HepG2 (cell line): ENCODE data around the gene ATAD3A. TPM values are rescaled to one million over a fixed set of nuclear protein-coding genes. Genes with fewer than 3 reads are reported as not detected.

Experiments
- CREB1 ChIP-seq, 2 experiments: fragments of 450-650 bp in 1 of 2; IDR thresholded peaks; 2 replicates each; pipeline ENCODE4 v1.6.1; 2016 to 2017; ENCODE audit warnings: control low read depth in 1 of 2, mild to moderate bottlenecking in 1 of 2, missing compliant biosample characterization in 1 of 2, missing genetic modification characterization in 1 of 2
- ELF4 ChIP-seq: sonication (generic); formaldehyde crosslinking; IDR thresholded peaks from 2 replicates; pipeline ENCODE4 v1.5.0; 2020; ENCODE audit warnings: missing genetic modification reagents, mild to moderate bottlenecking, moderate library complexity, borderline replicate concordance
- ETV5 ChIP-seq: IDR thresholded peaks from 2 replicates; pipeline ENCODE4 v1.6.1; 2018; ENCODE audit warnings: missing biosample characterization, missing genetic modification reagents, inconsistent platforms, borderline replicate concordance
- HNF4A ChIP-seq: sonication (generic); formaldehyde crosslinking; IDR thresholded peaks from 2 replicates; pipeline ENCODE4 v1.4.0; 2020; ENCODE audit warnings: missing genetic modification reagents
- KMT2B ChIP-seq: IDR thresholded peaks from 2 replicates; pipeline ENCODE4 v1.6.1; 2016; ENCODE audit warnings: missing genetic modification reagents, missing compliant biosample characterization
- MED13 ChIP-seq: sonication (generic); formaldehyde crosslinking; IDR thresholded peaks from 2 replicates; pipeline ENCODE4 v1.5.0; 2020; ENCODE audit warnings: missing genetic modification reagents
- MYNN ChIP-seq: sonication (generic); formaldehyde crosslinking; IDR thresholded peaks from 2 replicates; pipeline ENCODE4 v1.4.0; 2020; ENCODE audit warnings: mild to moderate bottlenecking, low read depth, missing genetic modification reagents
- NR2F6 ChIP-seq, 2 experiments: IDR thresholded peaks; 2 replicates each; pipeline ENCODE4 v1.6.1; 2016; ENCODE audit warnings: antibody characterized with exemption in 1 of 2, mild to moderate bottlenecking in 1 of 2
- RXRA ChIP-seq: sonication (generic); formaldehyde crosslinking; IDR thresholded peaks from 2 replicates; pipeline ENCODE4 v1.5.1; 2020; ENCODE audit warnings: missing genetic modification reagents
- SOX6 ChIP-seq, 2 experiments: fragments of 450-650 bp in 1 of 2; sonication (generic) in 1 of 2; formaldehyde crosslinking in 1 of 2; IDR thresholded peaks; 2 replicates each; pipeline versions ENCODE4 v1.4.0 to v1.6.1; 2017 to 2020; ENCODE audit warnings: antibody characterized with exemption in 1 of 2, mild to moderate bottlenecking in 1 of 2, missing genetic modification reagents in 1 of 2
- SRSF1 ChIP-seq: fragments of 200-400 bp; formaldehyde crosslinking; optimal IDR thresholded peaks from 2 replicates; pipeline ENCODE3; 2017; ENCODE audit warnings: mild to moderate bottlenecking, low read depth, low read length, moderate library complexity
- THAP9 ChIP-seq: sonication (generic); formaldehyde crosslinking; IDR thresholded peaks from 2 replicates; pipeline ENCODE4; 2020; ENCODE audit warnings: missing genetic modification reagents, mild to moderate bottlenecking, borderline replicate concordance
- WIZ ChIP-seq: sonication (generic); formaldehyde crosslinking; IDR thresholded peaks from 2 replicates; pipeline ENCODE4 v1.5.1; 2020; ENCODE audit warnings: mild to moderate bottlenecking, missing genetic modification reagents
- ZNF142 ChIP-seq: sonication (generic); formaldehyde crosslinking; IDR thresholded peaks from 2 replicates; pipeline ENCODE4 v1.4.0; 2020; ENCODE audit warnings: missing genetic modification reagents
- ZNF766 ChIP-seq: sonication (generic); formaldehyde crosslinking; IDR thresholded peaks from 2 replicates; pipeline ENCODE4 v1.5.0; 2020; ENCODE audit warnings: missing genetic modification reagents, borderline replicate concordance
- ZNF891 ChIP-seq: sonication (generic); formaldehyde crosslinking; IDR thresholded peaks from 2 replicates; pipeline ENCODE4 v1.5.0; 2020; ENCODE audit warnings: mild to moderate bottlenecking, missing genetic modification reagents
- polyA plus RNA-seq, 8 experiments: library from polyadenylated mRNA; depleted of rRNA in 3 of 8; stranded (reverse) in 7 of 8; unstranded in 1 of 8; fragments of >200 nt; fragmentation: Illumina TruSeq in 4 of 8; extraction: Trizol in 4 of 8; gene quantifications; 2 replicates each; pipeline versions ENCODE4 v1.2.1 to v1.2.3, GENCODE V29; 2011 to 2016; ENCODE audit warnings: low read depth in 4 of 8, missing spikeins in 1 of 8, mixed read lengths in 1 of 8; ENCODE audit not compliant: insufficient read depth in 1 of 8
- total RNA-seq, 5 experiments: library from RNA; depleted of rRNA; stranded (reverse); fragments of >200 nt; fragmentation: Illumina TruSeq; extraction: Trizol; gene quantifications; 2 replicates each; pipeline ENCODE4 v1.2.3, GENCODE V29; 2016; ENCODE audit warnings: low read depth in 1 of 5
- TF ChIP-seq, protein P1 (sequence below): sonication (generic); formaldehyde crosslinking; IDR thresholded peaks from 2 replicates; pipeline ENCODE4 v1.8.1; 2023; ENCODE audit warnings: mild to moderate bottlenecking, missing genetic modification reagents

Gene ATAD3A
- total and polyA plus RNA-seq, 2 of the 13 experiments (the other 11 are each of a cell fraction or from before 2014, with no cell fraction given) = 10.6 to 49.0 TPM

DNA sequence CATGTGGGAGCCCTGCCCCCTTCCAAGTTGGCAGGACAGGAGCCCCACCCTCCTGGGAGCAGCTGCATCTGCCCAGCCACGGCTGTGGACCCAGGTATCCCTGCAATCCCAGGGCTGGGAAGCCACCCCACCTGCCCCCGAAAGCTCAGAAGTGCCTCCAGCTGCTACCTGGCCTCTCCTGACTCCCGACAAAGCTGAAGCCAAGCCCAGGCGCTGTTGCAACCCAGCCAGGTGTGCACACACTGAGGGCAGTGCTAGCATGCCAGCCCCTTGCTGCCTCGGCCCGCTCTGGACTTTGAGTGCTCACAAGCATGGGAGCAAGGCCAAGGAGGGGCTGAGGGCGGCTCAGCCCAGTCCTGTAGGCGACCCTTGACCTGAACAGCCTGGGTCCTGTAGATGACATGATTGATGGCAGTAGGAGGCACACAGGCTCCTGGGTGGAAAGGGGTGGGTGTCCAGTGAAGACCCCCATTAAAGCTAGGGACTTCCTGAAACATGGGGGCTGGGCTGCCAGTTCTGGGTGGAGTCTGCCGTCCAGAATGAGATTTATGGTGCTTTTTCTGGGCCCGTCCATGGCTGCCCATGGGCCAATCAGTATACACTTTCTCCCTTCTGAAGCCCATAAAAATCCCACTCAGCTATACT is 65.5 kb downstream of the ATAD3A start (continued):
- no peak for TF ChIP-seq ELF4 (CRISPR knock-in tag)
- peak; percentile 81 for TF ChIP-seq HNF4A (CRISPR knock-in tag)
- no peak for TF ChIP-seq NR2F6 (IDR thresholded peaks at IDR 0.05)
- 0 out of 2 replicates have a peak, but pooled peaks have one; percentile 8 for TF ChIP-seq NR2F6 (CRISPR knock-in tag; IDR thresholded peaks at IDR 0.05)
- no peak for TF ChIP-seq WIZ (CRISPR knock-in tag)
- TF ChIP-seq MYNN (CRISPR knock-in tag) = no peak
- no peak for TF ChIP-seq KMT2B (CRISPR knock-in tag)
- no peak for TF ChIP-seq SOX6 (IDR thresholded peaks at IDR 0.05)
- TF ChIP-seq SOX6 (CRISPR knock-in tag; IDR thresholded peaks at IDR 0.05) = no peak
- no peak for TF ChIP-seq MED13 (CRISPR knock-in tag)
- peak; percentile 16; the same call in 1 of the 2 replicates for TF ChIP-seq RXRA (CRISPR knock-in tag)
- no peak for TF ChIP-seq THAP9
- TF ChIP-seq ETV5 (CRISPR knock-in tag) = no peak
- no peak for TF ChIP-seq ZNF891 (CRISPR knock-in tag)
- no peak for TF ChIP-seq ZNF766 (CRISPR knock-in tag)
- TF ChIP-seq, protein P1, sequence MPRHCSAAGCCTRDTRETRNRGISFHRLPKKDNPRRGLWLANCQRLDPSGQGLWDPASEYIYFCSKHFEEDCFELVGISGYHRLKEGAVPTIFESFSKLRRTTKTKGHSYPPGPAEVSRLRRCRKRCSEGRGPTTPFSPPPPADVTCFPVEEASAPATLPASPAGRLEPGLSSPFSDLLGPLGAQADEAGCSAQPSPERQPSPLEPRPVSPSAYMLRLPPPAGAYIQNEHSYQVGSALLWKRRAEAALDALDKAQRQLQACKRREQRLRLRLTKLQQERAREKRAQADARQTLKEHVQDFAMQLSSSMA (CRISPR knock-in tag) = no peak
- no peak for TF ChIP-seq CREB1 (IDR thresholded peaks at IDR 0.05)
- no peak for TF ChIP-seq CREB1 (CRISPR knock-in tag; IDR thresholded peaks at IDR 0.05)
- TF ChIP-seq SRSF1 = peak; percentile 30
- TF ChIP-seq ZNF142 (CRISPR knock-in tag) = no peak
